ENCODE measurements around the gene MORC2.

MORC2 gene

DNA sequence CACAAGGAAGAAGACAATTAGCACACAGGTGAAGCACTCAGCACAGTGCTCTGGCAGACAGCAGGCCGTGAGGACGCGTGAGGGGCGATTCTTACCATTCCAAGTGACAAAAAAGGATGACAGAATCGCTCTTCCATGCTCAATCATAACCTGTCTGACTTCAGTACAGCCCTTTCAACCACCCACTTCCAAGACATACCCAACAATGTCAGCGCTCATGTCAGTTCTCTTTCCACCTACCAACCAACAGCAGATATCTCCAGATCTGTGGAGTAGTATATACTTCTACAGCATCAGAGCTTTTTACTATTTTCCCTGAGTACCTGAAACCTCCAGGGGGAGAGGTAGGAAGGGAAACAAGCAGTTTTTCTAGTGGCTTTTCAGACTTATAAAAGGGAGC lies 40.2 kb downstream of the MORC2 start:
- peaks cover 68% of the 10 kb centered on the region for H3K36me3 ChIP-seq (ENCODE audit: insufficient read depth, low read length)

DNA sequence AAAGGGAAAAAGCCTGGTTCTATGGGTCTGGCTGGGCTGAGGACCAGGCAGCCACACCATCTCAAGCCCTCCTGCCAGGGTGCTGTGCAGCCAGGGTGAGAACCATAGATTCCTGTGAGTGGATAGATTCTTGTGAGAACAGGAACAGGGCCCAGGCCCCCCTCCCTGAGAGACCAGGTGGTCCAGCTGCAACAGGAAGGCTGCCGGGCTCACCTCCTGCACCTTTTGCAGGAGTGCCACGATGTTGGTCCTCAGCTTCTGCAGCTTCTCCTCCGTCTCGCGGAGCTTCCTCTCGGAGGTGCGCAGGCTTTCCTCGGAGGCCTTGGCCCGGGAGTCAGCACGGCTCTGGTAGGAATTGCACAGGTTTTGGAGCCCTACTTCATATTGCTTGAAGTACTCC lies 40.8 kb downstream of the MORC2 start:
- Histone ChIP-seq H3K4me1 (ENCODE audit: insufficient read depth, low read length) (no peaks in the 10 kb centered on the region), H3K27ac (ENCODE audit: low read length) (no peak overlapping the region), H3K79me2 (ENCODE audit: insufficient read depth, low read length) (no peaks in the 10 kb centered on the region), H3K4me2 (ENCODE audit: insufficient read depth, low read length) (no peak overlapping the region), H3K4me3 (ENCODE audit: low read depth in 1 of 2, low read length in 2 of 2) (no peak overlapping the region), H3K27me3 (ENCODE audit: insufficient read depth, low read length, poor library complexity) (no peaks in the 10 kb centered on the region), H2AFZ (ENCODE audit: low read depth, low read length) (no peak overlapping the region), H3K9ac (ENCODE audit: low read depth, low read length) (no peak overlapping the region), H3K9me3 (ENCODE audit: insufficient read depth, low read length, severe bottlenecking) (no peaks in the 10 kb centered on the region), H3K36me3 (ENCODE audit: insufficient read depth, low read length) (peaks cover 62% of the 10 kb centered on the region), H4K20me1 (ENCODE audit: insufficient read depth, low read length) (no peaks in the 10 kb centered on the region; the same call in none of the 2 replicates)
- ATAC-seq (ENCODE audit: insufficient read depth, low read depth) (no peak), DNase-seq (no peak)
- TF ChIP-seq EZH2 (IDR thresholded peaks at IDR 0.05; ENCODE audit: borderline replicate concordance, low read depth, low read length, severe bottlenecking), result no peak
- TF ChIP-seq, protein P1, sequence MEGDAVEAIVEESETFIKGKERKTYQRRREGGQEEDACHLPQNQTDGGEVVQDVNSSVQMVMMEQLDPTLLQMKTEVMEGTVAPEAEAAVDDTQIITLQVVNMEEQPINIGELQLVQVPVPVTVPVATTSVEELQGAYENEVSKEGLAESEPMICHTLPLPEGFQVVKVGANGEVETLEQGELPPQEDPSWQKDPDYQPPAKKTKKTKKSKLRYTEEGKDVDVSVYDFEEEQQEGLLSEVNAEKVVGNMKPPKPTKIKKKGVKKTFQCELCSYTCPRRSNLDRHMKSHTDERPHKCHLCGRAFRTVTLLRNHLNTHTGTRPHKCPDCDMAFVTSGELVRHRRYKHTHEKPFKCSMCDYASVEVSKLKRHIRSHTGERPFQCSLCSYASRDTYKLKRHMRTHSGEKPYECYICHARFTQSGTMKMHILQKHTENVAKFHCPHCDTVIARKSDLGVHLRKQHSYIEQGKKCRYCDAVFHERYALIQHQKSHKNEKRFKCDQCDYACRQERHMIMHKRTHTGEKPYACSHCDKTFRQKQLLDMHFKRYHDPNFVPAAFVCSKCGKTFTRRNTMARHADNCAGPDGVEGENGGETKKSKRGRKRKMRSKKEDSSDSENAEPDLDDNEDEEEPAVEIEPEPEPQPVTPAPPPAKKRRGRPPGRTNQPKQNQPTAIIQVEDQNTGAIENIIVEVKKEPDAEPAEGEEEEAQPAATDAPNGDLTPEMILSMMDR (IDR thresholded peaks at IDR 0.05; ENCODE audit: borderline replicate concordance, extremely low read depth, low read length, poor library complexity, severe bottlenecking), result no peak

More for the DNA sequence above, 40.2 kb downstream of the MORC2 start:
- H3K79me2 ChIP-seq (ENCODE audit: insufficient read depth, low read length), result no peaks in the 10 kb centered on the region
- H3K9ac ChIP-seq (ENCODE audit: low read depth, low read length), result no peak overlapping the region
- DNase-seq (no peak), ATAC-seq (ENCODE audit: insufficient read depth, low read depth) (no peak)
- TF ChIP-seq EZH2 (IDR thresholded peaks at IDR 0.05; ENCODE audit: borderline replicate concordance, low read depth, low read length, severe bottlenecking), result no peak
- TF ChIP-seq, protein P1 (IDR thresholded peaks at IDR 0.05; ENCODE audit: borderline replicate concordance, extremely low read depth, low read length, poor library complexity, severe bottlenecking), result no peak
- no peaks in the 10 kb centered on the region; the same call in none of the 2 replicates for H4K20me1 ChIP-seq (ENCODE audit: insufficient read depth, low read length)
- H3K4me1 ChIP-seq (ENCODE audit: insufficient read depth, low read length), result no peaks in the 10 kb centered on the region
- H3K27ac ChIP-seq (ENCODE audit: low read length), result no peak overlapping the region
- H3K27me3 ChIP-seq (ENCODE audit: insufficient read depth, low read length, poor library complexity), result no peaks in the 10 kb centered on the region
- no peak overlapping the region for H2AFZ ChIP-seq (ENCODE audit: low read depth, low read length)
- no peak overlapping the region for H3K4me2 ChIP-seq (ENCODE audit: insufficient read depth, low read length)
- H3K4me3 ChIP-seq (ENCODE audit: low read depth in 1 of 2, low read length in 2 of 2), result no peak overlapping the region
- no peaks in the 10 kb centered on the region for H3K9me3 ChIP-seq (ENCODE audit: insufficient read depth, low read length, severe bottlenecking)

DNA sequence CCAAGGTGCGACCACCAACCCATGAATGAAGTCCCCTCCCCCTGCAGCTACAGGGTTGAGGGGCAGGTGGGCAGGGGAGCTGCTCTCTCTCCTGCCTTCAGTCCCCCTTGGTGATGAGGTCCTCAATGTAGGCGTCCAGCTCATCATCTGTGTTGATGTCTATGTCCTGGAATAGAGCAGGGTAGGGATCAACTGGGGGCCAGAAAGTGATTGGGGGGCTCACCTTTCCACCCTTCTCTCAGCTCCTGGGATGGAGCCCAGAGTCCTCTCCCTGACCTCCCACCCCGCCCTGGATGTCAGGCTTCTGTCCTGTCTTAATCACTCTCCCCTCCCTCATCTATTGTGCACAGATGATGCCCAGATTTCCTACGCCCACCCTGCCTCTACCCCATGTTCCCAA lies 41.9 kb downstream of the MORC2 start:
- Histone ChIP-seq H3K9ac (ENCODE audit: low read depth, low read length) (no peak overlapping the region), H2AFZ (ENCODE audit: low read depth, low read length) (no peak overlapping the region), H3K36me3 (ENCODE audit: insufficient read depth, low read length) (peaks cover 51% of the 10 kb centered on the region), H3K79me2 (ENCODE audit: insufficient read depth, low read length) (no peaks in the 10 kb centered on the region), H3K9me3 (ENCODE audit: insufficient read depth, low read length, severe bottlenecking) (no peaks in the 10 kb centered on the region), H4K20me1 (ENCODE audit: insufficient read depth, low read length) (no peaks in the 10 kb centered on the region; the same call in none of the 2 replicates), H3K4me3 (ENCODE audit: low read depth in 1 of 2, low read length in 2 of 2) (no peak overlapping the region), H3K4me1 (ENCODE audit: insufficient read depth, low read length) (no peaks in the 10 kb centered on the region), H3K27ac (ENCODE audit: low read length) (no peak overlapping the region), H3K4me2 (ENCODE audit: insufficient read depth, low read length) (no peak overlapping the region), H3K27me3 (ENCODE audit: insufficient read depth, low read length, poor library complexity) (no peaks in the 10 kb centered on the region)
- TF ChIP-seq EZH2 (IDR thresholded peaks at IDR 0.05; ENCODE audit: borderline replicate concordance, low read depth, low read length, severe bottlenecking), result no peak
- TF ChIP-seq, protein P1 (IDR thresholded peaks at IDR 0.05; ENCODE audit: borderline replicate concordance, extremely low read depth, low read length, poor library complexity, severe bottlenecking), result no peak
- DNase-seq (no peak), ATAC-seq (ENCODE audit: insufficient read depth, low read depth) (no peak)

DNA sequence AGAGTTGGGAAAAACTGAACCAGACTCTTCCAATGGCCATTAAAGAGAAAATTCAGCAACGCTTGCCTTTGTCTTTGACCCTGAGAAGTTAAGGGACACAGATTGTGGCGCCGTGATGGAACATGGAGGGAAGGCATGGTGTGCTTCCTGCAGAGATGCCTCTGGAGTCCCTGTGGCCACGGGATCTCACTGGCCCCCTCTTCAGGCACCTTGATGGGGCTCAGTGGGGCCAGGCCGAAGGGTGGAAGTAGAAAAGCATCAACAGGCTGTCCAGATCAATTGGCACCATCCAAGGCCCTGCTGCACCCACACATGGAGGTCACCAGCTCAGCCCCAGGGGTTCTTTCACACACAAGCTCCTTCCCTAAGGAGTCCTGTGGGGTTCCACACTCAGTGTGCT lies 42.9 kb downstream of the MORC2 start:
- H3K9ac ChIP-seq (ENCODE audit: low read depth, low read length), result no peak overlapping the region
- ATAC-seq (ENCODE audit: insufficient read depth, low read depth) (no peak), DNase-seq (no peak)
- H3K36me3 ChIP-seq (ENCODE audit: insufficient read depth, low read length), result peaks cover 41% of the 10 kb centered on the region
- no peak overlapping the region for H2AFZ ChIP-seq (ENCODE audit: low read depth, low read length)
- no peak overlapping the region for H3K27ac ChIP-seq (ENCODE audit: low read length)
- H3K9me3 ChIP-seq (ENCODE audit: insufficient read depth, low read length, severe bottlenecking), result no peaks in the 10 kb centered on the region
- no peaks in the 10 kb centered on the region for H3K27me3 ChIP-seq (ENCODE audit: insufficient read depth, low read length, poor library complexity)
- H3K4me1 ChIP-seq (ENCODE audit: insufficient read depth, low read length), result no peaks in the 10 kb centered on the region
- H4K20me1 ChIP-seq (ENCODE audit: insufficient read depth, low read length), result no peaks in the 10 kb centered on the region; the same call in none of the 2 replicates
- no peak overlapping the region for H3K4me3 ChIP-seq (ENCODE audit: low read depth in 1 of 2, low read length in 2 of 2)
- H3K79me2 ChIP-seq (ENCODE audit: insufficient read depth, low read length), result no peaks in the 10 kb centered on the region
- no peak overlapping the region for H3K4me2 ChIP-seq (ENCODE audit: insufficient read depth, low read length)
- TF ChIP-seq EZH2 (IDR thresholded peaks at IDR 0.05; ENCODE audit: borderline replicate concordance, low read depth, low read length, severe bottlenecking), result no peak
- TF ChIP-seq, protein P1 (IDR thresholded peaks at IDR 0.05; ENCODE audit: borderline replicate concordance, extremely low read depth, low read length, poor library complexity, severe bottlenecking), result no peak

Data from DND-41 (cell line).